T47D (cell line): ENCODE results near the gene ILKAP.

Experiments
- DNase-seq, 2 experiments: peaks; one replicate each; pipeline versions ENCODE4 v3.0.0 to v3.0.0-alpha.2; 2011 to 2012; ENCODE audit warnings: low read depth in 1 of 2, low spot score in 1 of 2
- JUND ChIP-seq: IDR thresholded peaks from 2 replicates; pipeline ENCODE4 v1.6.1; 2012; ENCODE audit warnings: low read depth
- in situ Hi-C: cut with HindIII; loops from 2 replicates; pipeline ENCODE4 v1.10.0; 2016; ENCODE audit warnings: low sequenced_read_pairs, low pct_unique_long_range_greater_than_20kb

The ILKAP gene

DNA sequence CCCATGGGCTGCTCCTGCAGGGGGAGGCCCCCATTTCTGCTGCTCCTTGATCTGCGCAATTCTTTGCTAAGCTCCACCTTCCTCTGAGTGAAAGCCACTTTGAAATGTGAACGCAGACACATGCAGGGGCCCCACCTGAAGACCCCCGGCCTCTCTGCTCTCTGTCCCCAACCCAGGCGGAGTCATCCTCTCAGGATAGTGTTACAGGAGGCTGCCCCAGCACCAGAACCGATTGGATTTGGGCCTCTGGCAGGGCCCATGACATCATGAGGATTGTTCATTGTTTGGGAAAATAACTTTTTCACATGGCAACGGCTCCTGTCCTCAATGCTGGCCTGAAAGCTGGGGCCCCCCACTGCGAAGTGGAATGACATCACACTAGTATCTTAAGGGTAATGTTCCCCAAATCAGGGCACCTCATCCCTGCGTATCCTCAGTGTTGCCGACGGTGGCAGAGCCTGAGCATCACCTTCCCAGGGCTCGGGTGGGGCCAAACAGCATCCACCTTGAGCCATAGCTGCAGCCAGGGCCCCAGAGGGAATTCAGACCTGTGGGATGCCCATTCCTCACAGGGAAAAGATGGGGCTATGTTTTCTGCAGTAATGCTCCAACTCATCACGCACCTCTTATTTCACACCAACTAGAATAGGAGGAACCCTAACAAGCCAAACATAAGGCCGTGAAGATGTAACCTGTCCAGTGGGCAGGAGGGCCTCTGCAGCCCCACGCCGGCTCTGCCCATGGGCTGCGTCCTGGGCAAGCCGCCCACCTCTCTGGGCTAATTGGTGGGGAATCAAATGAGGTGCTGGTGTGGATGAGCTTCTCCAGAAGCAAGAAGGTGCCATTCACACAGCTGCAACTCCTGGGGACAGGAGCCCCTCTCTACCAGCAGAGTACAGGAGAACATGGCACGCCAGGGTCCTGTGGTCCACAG is 47.5 kb downstream of the ILKAP start:
- in situ Hi-C loops, result no loop called here
- TF ChIP-seq JUND, result no peak
- DNase-seq, result no peak

DNA sequence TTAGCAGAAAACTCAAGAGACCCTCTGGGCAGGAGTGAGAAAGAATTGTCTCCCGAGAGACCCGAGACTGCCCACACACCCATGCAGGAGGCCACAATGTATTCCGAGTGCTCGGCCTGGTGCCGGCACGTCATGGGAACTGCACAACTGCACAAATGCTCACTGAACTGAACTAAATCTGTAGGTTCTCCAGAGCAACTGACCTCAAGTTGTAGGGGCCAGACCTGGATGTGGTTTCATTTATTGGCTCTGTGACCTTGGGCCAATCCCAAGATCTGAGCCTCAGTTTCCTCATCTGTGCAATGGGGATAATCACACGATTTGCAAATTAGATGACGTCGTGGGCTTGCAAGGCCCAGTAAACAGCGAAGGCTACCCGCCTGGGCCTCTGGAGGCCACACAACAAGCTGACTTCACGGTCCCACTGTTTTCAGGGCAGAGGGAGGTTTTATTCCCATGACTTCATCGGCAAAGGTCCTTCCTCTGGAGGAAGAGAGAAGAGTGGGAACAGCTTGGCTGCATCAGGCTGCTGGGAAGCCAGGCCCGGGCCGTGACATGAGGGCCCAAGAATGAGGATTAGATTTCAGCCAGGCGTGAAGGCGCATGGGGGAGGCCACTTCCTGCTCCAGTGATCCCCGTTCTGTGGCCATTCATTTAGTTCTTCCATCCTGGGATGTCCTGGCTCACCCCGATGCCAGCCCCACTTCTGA is 48.3 kb downstream of the ILKAP start:
- in situ Hi-C loops, result no loop called here
- no peak for TF ChIP-seq JUND
- DNase-seq, result no peak

GRCh38 chr2:238154570-238154969 is 48.9 kb downstream of the ILKAP start:
- no peak for TF ChIP-seq JUND
- DNase-seq, result no peak
- in situ Hi-C loops, result no loop called here

GRCh38 chr2:238152771-238153688 is 50.5 kb downstream of the ILKAP start:
- no peak for TF ChIP-seq JUND
- no peak for DNase-seq
- in situ Hi-C loops, result no loop called here

DNA sequence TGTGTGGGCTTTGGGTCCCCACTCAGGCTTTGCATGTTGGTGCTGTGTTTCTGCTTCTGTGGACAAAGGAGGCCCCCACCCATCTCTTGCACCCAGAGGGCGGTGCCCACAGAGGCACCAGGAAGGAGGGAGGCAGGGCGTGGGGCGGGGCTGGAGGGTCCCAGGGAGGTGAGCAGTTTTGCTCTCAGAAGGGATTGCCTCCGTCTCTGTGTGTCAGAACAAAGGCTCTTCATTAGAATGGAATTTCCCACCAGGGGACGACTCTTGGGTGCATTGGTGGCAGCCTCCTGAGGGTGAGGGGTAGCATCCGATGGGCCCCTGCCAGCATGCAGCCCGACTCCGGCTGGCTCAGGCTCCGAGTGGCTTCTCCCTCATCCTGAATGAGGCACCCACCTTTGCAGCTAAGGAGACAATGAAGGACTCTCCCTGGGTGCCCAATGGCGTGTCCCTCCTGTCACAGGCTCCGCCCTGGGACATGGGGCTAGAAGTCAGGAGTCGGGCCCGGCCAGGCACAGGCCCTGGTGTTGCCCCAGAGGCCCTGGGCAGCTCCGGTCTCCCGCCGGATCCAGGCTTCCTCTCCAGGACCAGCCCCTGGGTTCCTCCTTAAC is 51.8 kb downstream of the ILKAP start:
- in situ Hi-C loops, result no loop called here
- no peak for TF ChIP-seq JUND
- DNase-seq, result no peak

DNA sequence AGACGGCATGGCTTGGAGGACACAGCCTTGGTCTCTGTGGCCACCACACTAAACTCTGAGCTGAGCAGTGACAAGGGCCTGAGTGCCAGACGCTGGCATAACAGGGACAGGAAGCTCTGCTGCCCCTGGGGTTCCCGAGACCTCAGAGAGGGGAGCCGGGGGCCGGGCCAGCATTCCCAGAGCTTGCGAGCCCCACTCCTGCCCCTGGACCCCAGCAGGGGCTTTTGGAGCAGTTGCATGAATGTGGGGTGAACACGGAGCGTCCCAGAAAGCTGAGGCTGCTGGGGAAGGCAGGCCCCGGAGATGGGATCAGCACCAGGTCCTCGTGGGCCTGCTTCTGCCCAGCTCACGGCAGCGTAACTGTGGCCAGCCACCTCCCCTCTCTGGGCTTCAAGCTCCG is 52.3 kb downstream of the ILKAP start:
- TF ChIP-seq JUND, result no peak
- in situ Hi-C loops, result no loop called here
- no peak for DNase-seq

GRCh38 chr2:238150686-238151085 is 52.8 kb downstream of the ILKAP start:
- in situ Hi-C loops, result no loop called here
- no peak for TF ChIP-seq JUND
- no peak for DNase-seq

DNA sequence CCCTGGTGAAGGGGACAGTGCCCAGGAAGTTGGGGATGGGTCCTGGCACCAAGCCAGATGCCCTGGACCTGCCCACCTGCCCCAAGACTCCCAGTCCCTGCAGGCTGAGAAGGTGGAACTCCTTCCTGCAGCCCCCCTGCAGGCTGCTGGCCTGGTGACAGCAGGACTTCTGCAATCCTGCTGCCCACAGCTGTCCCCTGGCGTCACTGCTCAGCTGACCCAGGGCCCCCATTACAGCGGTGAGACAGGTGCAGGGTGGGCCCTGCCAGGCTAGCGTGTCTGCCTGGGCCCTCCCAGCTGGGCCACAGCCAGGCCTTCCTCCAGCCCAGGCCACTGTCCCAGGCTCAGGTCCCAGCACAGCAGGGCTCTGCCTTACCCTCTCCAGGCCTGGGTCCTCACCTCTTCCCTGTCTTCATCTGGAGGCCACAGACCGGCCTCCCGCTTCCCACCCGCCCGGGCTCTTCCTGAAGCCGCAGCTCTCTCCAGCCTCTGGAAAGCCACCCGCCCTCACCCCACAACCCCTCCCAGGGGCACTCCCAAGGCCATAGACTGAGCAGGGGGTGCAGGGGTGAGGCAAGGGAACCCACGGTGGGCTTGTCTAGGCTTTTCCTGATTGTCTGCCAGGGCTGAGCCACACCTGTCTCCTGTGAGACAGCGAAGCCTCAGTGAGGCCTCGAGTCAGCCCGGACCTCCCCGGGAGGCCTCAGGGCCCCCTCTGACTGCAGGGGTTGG is 53.5 kb downstream of the ILKAP start:
- DNase-seq, result no peak
- TF ChIP-seq JUND, result no peak
- in situ Hi-C loops, result no loop called here

DNA sequence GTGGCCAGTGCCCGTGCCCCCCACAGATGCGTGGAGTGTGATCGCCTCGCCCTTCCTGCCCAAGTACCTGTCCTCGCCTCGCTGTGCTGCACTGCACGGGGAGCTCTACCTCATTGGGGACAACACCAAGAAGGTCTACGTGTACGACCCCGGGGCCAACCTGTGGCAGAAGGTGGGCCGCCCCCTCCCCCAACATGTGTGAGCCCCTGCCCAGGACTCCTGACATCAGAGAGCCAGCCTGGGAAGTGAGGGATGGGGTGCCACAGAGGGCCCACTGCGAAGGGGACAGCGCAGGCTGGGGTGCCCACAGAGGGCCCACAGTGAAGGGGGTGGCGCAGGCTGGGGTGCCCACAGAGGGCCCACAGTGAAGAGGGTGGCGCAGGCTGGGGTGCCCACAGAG is 54.5 kb downstream of the ILKAP start:
- TF ChIP-seq JUND, result no peak
- DNase-seq, result no peak
- in situ Hi-C loops, result no loop called here

GRCh38 chr2:238146884-238147544 is 56.5 kb downstream of the ILKAP start:
- no peak for DNase-seq
- in situ Hi-C loops, result no loop called here
- TF ChIP-seq JUND, result no peak

DNA sequence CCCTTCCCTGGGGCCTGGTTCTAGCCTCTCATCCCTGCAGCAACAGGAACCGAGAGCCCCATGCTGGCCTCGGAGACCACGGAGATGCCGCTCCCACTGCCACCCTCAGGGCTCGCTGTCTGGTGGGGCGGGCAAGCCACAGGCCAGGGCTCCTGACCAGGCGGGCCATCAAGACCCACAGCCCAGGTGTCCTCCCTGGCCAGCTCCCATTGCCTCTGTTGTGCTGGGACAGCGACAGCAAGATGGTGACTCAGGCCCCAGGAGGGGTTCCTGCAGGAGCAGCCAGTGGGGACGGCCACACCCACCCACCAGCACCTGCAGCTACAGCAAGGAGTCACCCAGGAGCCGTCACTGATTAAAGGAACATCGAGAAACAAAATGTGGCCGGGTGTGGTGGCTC is 57.6 kb downstream of the ILKAP start:
- TF ChIP-seq JUND, result no peak
- no peak for DNase-seq
- in situ Hi-C loops, result no loop called here
